ELF-1 (cell line): Measurements from ENCODE around the gene PIK3R2.
A peak's percentile ranks its signal among the peaks of the same experiment; 100 is the strongest.
"Not testable (repeated sequence)": the region's sequence is repeated elsewhere in the genome, so short reads cannot be mapped to it uniquely, and the experiment has no call there.

Experiments
- DNase-seq: peaks from one replicate; pipeline ENCODE4 v3.0.0-alpha.2; 2016; ENCODE audit warnings: low read depth, low spot score

The PIK3R2 gene

GRCh38 chr19:18152817-18153555, at the start of gene PIK3R2:
Gene PIK3R2, plus strand, starts transcription at chr19:18153163. Its CDS starts 2,717 bp downstream, at chr19:18155880.
- peak; percentile 99 for DNase-seq

GRCh38 chr19:18104793-18105131, 48.2 kb upstream of the PIK3R2 start:
- DNase-seq: no peak

GRCh38 chr19:18105259-18105658, 47.7 kb upstream of the PIK3R2 start:
- not testable (repeated sequence) for DNase-seq

- DNase-seq: no peak
Measured at GRCh38 chr19:18107235-18107634, 45.7 kb upstream of the PIK3R2 start.

- DNase-seq: no peak
Measured at GRCh38 chr19:18108897-18109296, 44.1 kb upstream of the PIK3R2 start.

- no peak for DNase-seq
Measured at GRCh38 chr19:18109341-18109732, 43.6 kb upstream of the PIK3R2 start.

- DNase-seq: no peak
Measured at GRCh38 chr19:18109733-18110608, 43.0 kb upstream of the PIK3R2 start.

- DNase-seq: no peak
Measured at GRCh38 chr19:18110609-18111232, 42.2 kb upstream of the PIK3R2 start.

GRCh38 chr19:18112989-18113478, 39.9 kb upstream of the PIK3R2 start:
- peak; percentile 92 for DNase-seq

- DNase-seq: no peak
Measured at GRCh38 chr19:18113827-18114226, 39.1 kb upstream of the PIK3R2 start.

- no peak for DNase-seq
Measured at GRCh38 chr19:18114483-18114882, 38.5 kb upstream of the PIK3R2 start.

- no peak for DNase-seq
Measured at GRCh38 chr19:18117364-18117691, 35.6 kb upstream of the PIK3R2 start.

- DNase-seq: peak; percentile 84
Measured at GRCh38 chr19:18117692-18118378, 35.1 kb upstream of the PIK3R2 start.

- no peak for DNase-seq
Measured at GRCh38 chr19:18118420-18119012, 34.4 kb upstream of the PIK3R2 start.

GRCh38 chr19:18119013-18119716, 33.8 kb upstream of the PIK3R2 start:
- DNase-seq: no peak

- no peak for DNase-seq
Measured at GRCh38 chr19:18119717-18120105, 33.3 kb upstream of the PIK3R2 start.

GRCh38 chr19:18120127-18120526, 32.8 kb upstream of the PIK3R2 start:
- no peak for DNase-seq

GRCh38 chr19:18121166-18121565, 31.8 kb upstream of the PIK3R2 start:
- no peak for DNase-seq

- no peak for DNase-seq
Measured at GRCh38 chr19:18122424-18122823, 30.5 kb upstream of the PIK3R2 start.

- no peak for DNase-seq
Measured at GRCh38 chr19:18122860-18123795, 29.8 kb upstream of the PIK3R2 start.
